K562 (cell line): ENCODE measurements around the gene GALNT18. TPM values are rescaled to one million over a fixed set of nuclear protein-coding genes. Genes with fewer than 3 reads are reported as not detected.

Source experiments
- ATAC-seq: fragments of 200-7000 bp; cut with Tn5 transposase; 3 replicates; pipeline ENCODE4 v1.9.1; 2020; ENCODE audit warnings: moderate library complexity
- BruUV-seq: library from RNA; stranded (reverse); fragments of 400-500 nt; replicated peaks from 2 replicates; lab custom pipeline; 2021; lab: Mats Ljungman, UMichigan
- CTCF ChIA-PET: fragments of 300-600 bp; formaldehyde crosslinking; extraction: SDS; loops from one replicate; lab custom pipeline; 2021; ENCODE audit warnings: low intra/inter-chr PET ratio; lab: Yijun Ruan, JAX
- POLR2A ChIA-PET: fragments of 300-600, 350-650 bp; sonication (Branson Sonifier 250); formaldehyde crosslinking; extraction: SDS; loops from one replicate; lab custom pipeline; 2021; ENCODE audit warnings: antibody characterized with exemption, inconsistent platforms; lab: Yijun Ruan, JAX
- DNase-seq, 4 experiments: peaks; one replicate each; pipeline versions ENCODE4 v3.0.0 to v3.0.0-alpha.2; 2011 to 2018; ENCODE audit warnings: low spot score in 3 of 4, mixed read lengths in 3 of 4; ENCODE audit errors: extremely low read depth in 1 of 4
- FAIRE-seq: peaks from 2 replicates; lab custom pipeline; 2011; peaks lifted over from hg19 to GRCh38; lab: Jason Lieb, UNC
- H2AFZ ChIP-seq: 2 replicates; pipeline ENCODE4 v1.6.0; 2011; ENCODE audit warnings: low read depth, low read length, control low read depth, inconsistent platforms
- H3K27ac ChIP-seq: fragments of 200-600 bp; 3 replicates; pipeline ENCODE4 v1.8.0; 2011; ENCODE audit warnings: low read depth, mild to moderate bottlenecking, control low read depth, inconsistent platforms, low read length, moderate library complexity, mixed read lengths; ENCODE audit errors: extremely low read depth
- H3K27me3 ChIP-seq, 2 experiments: fragments of 300-600 bp in 1 of 2; 2 replicates in 1 of 2; 3 replicates in 1 of 2; pipeline versions ENCODE4 v1.6.0 to v1.8.0; 2011; ENCODE audit warnings: inconsistent platforms in 2 of 2, low read length in 2 of 2, mild to moderate bottlenecking in 1 of 2, mixed read lengths in 1 of 2, moderate library complexity in 1 of 2; ENCODE audit not compliant: control insufficient read depth in 2 of 2, insufficient read depth in 2 of 2
- H3K36me3 ChIP-seq: fragments of 300-600 bp; 3 replicates; pipeline ENCODE4 v1.8.0; 2011; ENCODE audit warnings: mild to moderate bottlenecking, low read length, inconsistent platforms; ENCODE audit not compliant: control insufficient read depth, insufficient read depth
- H3K4me1 ChIP-seq, 2 experiments: fragments of 200-600 bp in 1 of 2; replicated peaks in 1 of 2; 2 replicates in 1 of 2; 3 replicates in 1 of 2; pipeline versions ENCODE4 v1.5.1 to v1.8.0; 2011; ENCODE audit warnings: inconsistent platforms in 2 of 2, low read length in 2 of 2, mild to moderate bottlenecking in 1 of 2, mixed read lengths in 1 of 2, moderate library complexity in 1 of 2; ENCODE audit not compliant: control insufficient read depth in 2 of 2, insufficient read depth in 2 of 2
- H3K4me2 ChIP-seq: 2 replicates; pipeline ENCODE4 v1.6.1; 2011; ENCODE audit warnings: low read length, control low read depth, inconsistent platforms, mixed read lengths; ENCODE audit not compliant: insufficient read depth
- H3K4me3 ChIP-seq: fragments of 200-600 bp; sonication (generic), shearing (Covaris generic); 2 replicates; pipeline ENCODE4 v1.5.1; 2016; ENCODE audit warnings: control low read depth, inconsistent platforms
- H3K79me2 ChIP-seq: fragments of 200-600 bp; 3 replicates; pipeline ENCODE4 v1.8.0; 2011; ENCODE audit warnings: low read length, inconsistent platforms; ENCODE audit not compliant: control insufficient read depth, insufficient read depth
- H3K9ac ChIP-seq, 2 experiments: 2 replicates each; pipeline versions ENCODE4 v1.6.0 to v1.6.1; 2011; ENCODE audit warnings: low read depth in 2 of 2, low read length in 2 of 2, control low read depth in 1 of 2, inconsistent platforms in 1 of 2, mild to moderate bottlenecking in 1 of 2, mixed read lengths in 1 of 2; ENCODE audit not compliant: insufficient read depth in 1 of 2
- H3K9me1 ChIP-seq: one replicate; pipeline ENCODE4 v1.6.0; 2011; ENCODE audit warnings: inconsistent platforms, mild to moderate bottlenecking, low read length, moderate library complexity; ENCODE audit not compliant: control insufficient read depth, insufficient read depth
- H3K9me3 ChIP-seq: replicated peaks from 2 replicates; pipeline ENCODE4 v1.5.1; 2011; ENCODE audit warnings: low read depth, low read length, inconsistent platforms; ENCODE audit not compliant: control insufficient read depth, insufficient read depth
- H4K20me1 ChIP-seq: replicated peaks from 2 replicates; pipeline ENCODE4 v1.6.1; 2011; ENCODE audit warnings: low read length, inconsistent platforms, mixed read lengths; ENCODE audit not compliant: control insufficient read depth, insufficient read depth
- FOXJ3 ChIP-seq: sonication (generic); formaldehyde crosslinking; IDR thresholded peaks from 2 replicates; pipeline ENCODE4 v1.4.0; 2020; ENCODE audit warnings: mild to moderate bottlenecking, missing genetic modification reagents
- MCM7 ChIP-seq, 2 experiments: fragments of 450-650 bp; IDR thresholded peaks; 2 replicates each; pipeline ENCODE4 v1.6.1; 2016 to 2018
- PHB2 ChIP-seq: fragments of 450-650 bp; IDR thresholded peaks from 2 replicates; pipeline ENCODE4 v1.6.1; 2017; ENCODE audit warnings: low read depth
- RBM25 ChIP-seq: fragments of 200-400 bp; formaldehyde crosslinking; IDR thresholded peaks from 2 replicates; pipeline ENCODE4 v1.6.1; 2018; ENCODE audit warnings: low read length, low read depth, moderate library complexity; ENCODE audit not compliant: severe bottlenecking
- ZNF239 ChIP-seq: fragments of 250-450 bp; sonication (Bioruptor Pico); IDR thresholded peaks from 2 replicates; pipeline ENCODE4 v1.4.0; 2020; ENCODE audit warnings: mild to moderate bottlenecking
- WGBS: fragments of 100-300 bp; shearing (Covaris generic); methylation state at CpG from one replicate; pipeline ENCODE4 v1.1.6; 2016; ENCODE audit warnings: low coverage, mixed read lengths; ENCODE audit not compliant: insufficient coverage; ENCODE audit errors: missing lambda C conversion rate; 5-methylcytosine and 5-hydroxymethylcytosine counted together
- in situ Hi-C: fragments of 300-500 bp; cut with MboI; formaldehyde crosslinking; loops from 4 replicates; pipeline ENCODE4 v1.15.0; 2018; ENCODE audit warnings: inconsistent platforms, mixed read lengths
- intact Hi-C: fragments of 100-400 bp; cut with micrococcal nuclease; formaldehyde crosslinking; loops from 2 replicates; pipeline ENCODE4 v1.14.2; 2022
- polyA plus RNA-seq, 8 experiments: library from polyadenylated mRNA; depleted of rRNA in 4 of 8; stranded (reverse) in 5 of 8; unstranded in 3 of 8; fragments of >200 nt; fragmentation: Nextera tagmentation in 2 of 8; fragmentation: Illumina TruSeq in 1 of 8; extraction: Ambion mirVana in 2 of 8; extraction: Trizol in 1 of 8; gene quantifications; 2 replicates each; pipeline versions ENCODE4 v1.2.1 to v1.2.3, GENCODE V29; 2011 to 2014; ENCODE audit warnings: inconsistent platforms in 1 of 8, missing spikeins in 1 of 8
- total RNA-seq, 7 experiments: library from RNA; depleted of rRNA in 6 of 7; stranded (reverse); fragments of >200 nt in 6 of 7; fragmentation: Illumina TruSeq in 2 of 7; extraction: Trizol in 2 of 7; gene quantifications; 2 replicates each; pipeline versions ENCODE4 v1.2.1 to v1.2.3, GENCODE V29; 2011 to 2021; ENCODE audit warnings: low replicate concordance in 1 of 7
- TF ChIP-seq, protein P1 (sequence below), 2 experiments: fragments of 450-650 bp in 1 of 2; sonication (generic) in 1 of 2; formaldehyde crosslinking in 1 of 2; IDR thresholded peaks in 1 of 2; conservative IDR thresholded peaks in 1 of 2; 2 replicates each; pipeline versions ENCODE4 v1.6.1 to v1.8.1; 2016 to 2023; ENCODE audit warnings: mild to moderate bottlenecking in 2 of 2, moderate library complexity in 2 of 2, inconsistent platforms in 1 of 2, missing genetic modification reagents in 1 of 2

Gene GALNT18
- total and polyA plus RNA-seq, 9 of the 15 experiments (the other 6 are each of a cell fraction or from before 2014, with no cell fraction given): not detected

DNA sequence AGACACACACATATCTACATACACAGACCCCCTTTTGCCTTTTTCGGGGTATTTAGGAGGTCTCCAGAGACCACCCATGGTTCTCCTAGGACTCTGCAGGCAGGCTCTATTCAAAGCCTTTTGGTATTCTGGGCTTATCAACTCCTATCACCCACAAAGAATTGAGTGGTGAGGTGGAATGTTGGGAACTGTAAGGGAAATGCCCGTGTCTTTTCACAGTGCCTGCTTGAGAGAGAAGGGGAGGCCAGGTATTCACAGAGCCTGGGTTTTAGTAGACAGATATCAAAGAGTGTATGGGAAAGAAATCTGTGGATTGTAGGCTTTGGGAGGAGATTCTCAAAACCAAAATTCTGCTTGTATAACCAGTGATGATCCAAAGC is 224.8 kb downstream of the GALNT18 start:
- Histone ChIP-seq H3K9ac (no peak overlapping the region), H3K79me2 (no peaks in the 10 kb centered on the region), H3K27ac (no peak overlapping the region), H4K20me1 (no peaks in the 10 kb centered on the region; the same call in 1 of the 2 replicates), H3K4me1 (no peaks in the 10 kb centered on the region), H3K4me2 (no peak overlapping the region), H3K4me3 (no peak overlapping the region), H2AFZ (no peak overlapping the region), H3K27me3 (peaks cover 2 to 18% of the 10 kb centered on the region in 2 experiments), H3K9me3 (no peaks in the 10 kb centered on the region), H3K9me1 (no peaks in the 10 kb centered on the region), H3K36me3 (no peaks in the 10 kb centered on the region)
- CTCF ChIA-PET: no interaction called here
- ATAC-seq: no peak
- TF ChIP-seq FOXJ3 (CRISPR knock-in tag) (no peak), ZNF239 (CRISPR knock-in tag) (no peak), RBM25 (no peak), MCM7 (IDR thresholded peaks at IDR 0.05) (no peak)
- POLR2A ChIA-PET: no interaction called here
- intact Hi-C loops: no loop called here
- BruUV-seq: no TSS peak
- no peak for DNase-seq
- in situ Hi-C loops: no loop called here
- no peak for FAIRE-seq
- 0% methylated on average over 2 of the region's 2 CpGs for WGBS

DNA sequence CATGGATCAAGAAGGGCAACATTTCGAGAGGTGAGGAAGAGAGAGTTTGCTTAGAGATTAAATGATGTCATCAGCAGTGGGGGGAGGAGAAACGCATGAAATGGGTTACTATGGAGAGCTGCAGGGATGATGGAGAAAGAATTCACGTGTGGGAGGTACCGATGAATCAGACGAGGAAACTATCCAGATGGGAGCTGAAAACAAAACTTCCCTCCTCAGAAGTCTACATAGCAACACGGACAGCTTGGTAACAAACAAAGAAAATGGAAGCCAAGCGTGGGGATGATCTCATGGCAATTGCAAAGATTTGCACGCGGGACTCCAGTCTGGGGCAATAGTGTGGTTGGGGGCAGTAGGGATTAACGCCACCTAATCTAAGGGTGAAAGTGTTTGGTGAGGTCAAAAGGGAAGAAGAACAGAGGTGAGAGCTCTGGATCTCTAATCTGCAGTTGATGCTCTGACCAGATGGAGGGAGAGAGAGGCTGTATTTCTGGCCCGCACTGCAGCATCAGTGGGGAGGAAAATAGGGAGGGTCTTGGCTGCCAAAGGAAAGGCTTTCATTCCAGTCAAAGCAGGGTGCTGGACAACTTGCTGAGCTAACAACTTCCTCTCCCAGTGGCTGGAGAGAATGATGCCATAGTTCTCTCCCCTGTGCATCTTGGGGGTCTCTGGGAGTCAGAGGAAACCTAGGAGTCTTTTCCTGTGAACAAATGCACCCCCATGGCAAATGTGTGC is 225.3 kb downstream of the GALNT18 start:
- no peak for DNase-seq
- Histone ChIP-seq H3K27me3 (peaks cover 2 to 22% of the 10 kb centered on the region in 2 experiments), H3K9me3 (no peaks in the 10 kb centered on the region), H3K4me1 (no peaks in the 10 kb centered on the region), H3K9me1 (no peaks in the 10 kb centered on the region), H3K27ac (no peak overlapping the region), H2AFZ (no peak overlapping the region), H3K4me2 (no peak overlapping the region), H3K9ac (no peak overlapping the region), H3K79me2 (no peaks in the 10 kb centered on the region), H3K36me3 (no peaks in the 10 kb centered on the region), H3K4me3 (no peak overlapping the region), H4K20me1 (no peaks in the 10 kb centered on the region; the same call in 1 of the 2 replicates)
- no peak for ATAC-seq
- no TSS peak for BruUV-seq
- TF ChIP-seq, protein P1, sequence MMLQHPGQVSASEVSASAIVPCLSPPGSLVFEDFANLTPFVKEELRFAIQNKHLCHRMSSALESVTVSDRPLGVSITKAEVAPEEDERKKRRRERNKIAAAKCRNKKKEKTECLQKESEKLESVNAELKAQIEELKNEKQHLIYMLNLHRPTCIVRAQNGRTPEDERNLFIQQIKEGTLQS (IDR thresholded peaks at IDR 0.05): peak; percentile 31; the same call in 1 of the 2 replicates
- TF ChIP-seq, protein P1 (CRISPR knock-in tag; conservative IDR thresholded peaks at IDR 0.05): no peak
- no peak for TF ChIP-seq PHB2
- in situ Hi-C loops (no loop called here), intact Hi-C loops (no loop called here)
- ChIA-PET CTCF (no interaction called here), POLR2A (interaction anchor here (0.6 kb wide), 2 partner anchors 17 to 114 kb away, joined by 3 to 4 read pairs; no protein-coding TSS in a partner anchor)
- no peak for FAIRE-seq
- WGBS: 0% methylated on average over 11 of the region's 11 CpGs
